A549 (cell line): ENCODE data around the gene NARS2.

Experiments used
- EP300 ChIP-seq, 2 experiments: fragments of >200 bp; sonication (Bioruptor Twin); formaldehyde crosslinking; IDR thresholded peaks; 2 replicates in 1 of 2; 3 replicates in 1 of 2; pipeline ENCODE4 v1.6.1; 2016 to 2017
- HOXA7 ChIP-seq: fragments of 250-450 bp; sonication (Bioruptor Pico); IDR thresholded peaks from 2 replicates; pipeline ENCODE4 v1.5.0; 2020; ENCODE audit warnings: mild to moderate bottlenecking, moderate library complexity
- MYC ChIP-seq: IDR thresholded peaks from 2 replicates; pipeline ENCODE4 v1.6.1; 2012; ENCODE audit warnings: mild to moderate bottlenecking, inconsistent platforms, low read length, improper control_type of control experiment, borderline replicate concordance
- NR3C1 ChIP-seq: fragments of >200 bp; sonication (Bioruptor Twin); formaldehyde crosslinking; IDR thresholded peaks from 3 replicates; pipeline ENCODE4 v1.6.1; 2017
- POLR2A ChIP-seq: IDR thresholded peaks from 2 replicates; pipeline ENCODE4 v1.6.1; 2012; ENCODE audit warnings: mild to moderate bottlenecking, low read length
- RAD21 ChIP-seq, 2 experiments: fragments of >200 bp in 1 of 2; sonication (Bioruptor Twin) in 1 of 2; formaldehyde crosslinking in 1 of 2; IDR thresholded peaks in 1 of 2; conservative IDR thresholded peaks in 1 of 2; 2 replicates in 1 of 2; 3 replicates in 1 of 2; pipeline ENCODE4 v1.6.1; 2012 to 2018; ENCODE audit warnings: inconsistent platforms in 1 of 2
- TF ChIP-seq, protein P1 (sequence below): fragments of >200 bp; sonication (Bioruptor Twin); formaldehyde crosslinking; IDR thresholded peaks from 3 replicates; pipeline ENCODE4 v1.5.1; 2016

GRCh38 chr11:78457448-78457847 is 117.2 kb downstream of the NARS2 start:
- TF ChIP-seq, protein P1, sequence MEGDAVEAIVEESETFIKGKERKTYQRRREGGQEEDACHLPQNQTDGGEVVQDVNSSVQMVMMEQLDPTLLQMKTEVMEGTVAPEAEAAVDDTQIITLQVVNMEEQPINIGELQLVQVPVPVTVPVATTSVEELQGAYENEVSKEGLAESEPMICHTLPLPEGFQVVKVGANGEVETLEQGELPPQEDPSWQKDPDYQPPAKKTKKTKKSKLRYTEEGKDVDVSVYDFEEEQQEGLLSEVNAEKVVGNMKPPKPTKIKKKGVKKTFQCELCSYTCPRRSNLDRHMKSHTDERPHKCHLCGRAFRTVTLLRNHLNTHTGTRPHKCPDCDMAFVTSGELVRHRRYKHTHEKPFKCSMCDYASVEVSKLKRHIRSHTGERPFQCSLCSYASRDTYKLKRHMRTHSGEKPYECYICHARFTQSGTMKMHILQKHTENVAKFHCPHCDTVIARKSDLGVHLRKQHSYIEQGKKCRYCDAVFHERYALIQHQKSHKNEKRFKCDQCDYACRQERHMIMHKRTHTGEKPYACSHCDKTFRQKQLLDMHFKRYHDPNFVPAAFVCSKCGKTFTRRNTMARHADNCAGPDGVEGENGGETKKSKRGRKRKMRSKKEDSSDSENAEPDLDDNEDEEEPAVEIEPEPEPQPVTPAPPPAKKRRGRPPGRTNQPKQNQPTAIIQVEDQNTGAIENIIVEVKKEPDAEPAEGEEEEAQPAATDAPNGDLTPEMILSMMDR, result no peak
- TF ChIP-seq POLR2A (no peak), MYC (no peak), RAD21 (conservative IDR thresholded peaks at IDR 0.05 in 1 of 2, IDR thresholded peaks at IDR 0.05 in 1 of 2) (no peak), NR3C1 (no peak), EP300 (IDR thresholded peaks at IDR 0.05) (no peak), HOXA7 (no peak)
